ENCODE data around the gene KRT10. TPM values are rescaled to one million over a fixed set of nuclear protein-coding genes. Genes with fewer than 3 reads are reported as not detected.

Gene KRT10
- total RNA-seq, 1 donor from 2014 or later, result 27.1 TPM

DNA sequence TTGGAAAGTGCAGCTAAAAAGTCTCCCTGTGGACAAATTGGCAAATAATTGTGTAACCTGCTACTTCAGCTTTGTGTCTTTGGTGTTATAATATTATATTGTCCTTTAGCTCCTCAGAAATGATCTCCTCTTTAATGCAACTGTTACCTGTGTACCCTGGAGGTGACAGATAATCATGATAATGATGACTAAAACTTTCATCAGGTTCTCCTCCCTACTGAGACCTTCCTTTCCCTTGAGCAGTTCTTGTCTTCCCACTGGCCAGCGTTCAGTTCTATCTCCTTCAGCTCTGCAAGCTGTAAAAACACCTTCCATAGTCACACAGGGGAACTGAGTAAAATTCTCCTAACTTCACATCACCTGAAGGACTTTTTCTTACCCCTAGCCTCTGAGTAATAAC lies 29.9 kb upstream of the KRT10 start:
- H3K27ac Mint-ChIP-seq (ENCODE audit: unreplicated experiment), result no peak overlapping the region
- no peaks in the 10 kb centered on the region for H3K27me3 Mint-ChIP-seq (ENCODE audit: unreplicated experiment)
- H3K9me3 Mint-ChIP-seq (ENCODE audit: unreplicated experiment), result no peaks in the 10 kb centered on the region
- no peak overlapping the region for H3K4me3 Mint-ChIP-seq (ENCODE audit: unreplicated experiment)
- DNase-seq, result no peak
- no peaks in the 10 kb centered on the region for H3K36me3 Mint-ChIP-seq (ENCODE audit: unreplicated experiment)
- TF ChIP-seq CTCF (IDR thresholded peaks at IDR 0.05; ENCODE audit: partially characterized antibody, unreplicated experiment), result no peak
- H3K4me1 Mint-ChIP-seq (ENCODE audit: low read depth, unreplicated experiment), result no peaks in the 10 kb centered on the region

- no peaks in the 10 kb centered on the region for H3K36me3 Mint-ChIP-seq (ENCODE audit: unreplicated experiment)
- DNase-seq, result no peak
- no peaks in the 10 kb centered on the region for H3K9me3 Mint-ChIP-seq (ENCODE audit: unreplicated experiment)
- no peak overlapping the region for H3K27ac Mint-ChIP-seq (ENCODE audit: unreplicated experiment)
- H3K4me3 Mint-ChIP-seq (ENCODE audit: unreplicated experiment), result no peak overlapping the region
- no peak for TF ChIP-seq CTCF (IDR thresholded peaks at IDR 0.05; ENCODE audit: partially characterized antibody, unreplicated experiment)
- no peaks in the 10 kb centered on the region for H3K27me3 Mint-ChIP-seq (ENCODE audit: unreplicated experiment)
- H3K4me1 Mint-ChIP-seq (ENCODE audit: low read depth, unreplicated experiment), result no peaks in the 10 kb centered on the region
Measured at GRCh38 chr17:40850293-40850972, 28.0 kb upstream of the KRT10 start.

DNA sequence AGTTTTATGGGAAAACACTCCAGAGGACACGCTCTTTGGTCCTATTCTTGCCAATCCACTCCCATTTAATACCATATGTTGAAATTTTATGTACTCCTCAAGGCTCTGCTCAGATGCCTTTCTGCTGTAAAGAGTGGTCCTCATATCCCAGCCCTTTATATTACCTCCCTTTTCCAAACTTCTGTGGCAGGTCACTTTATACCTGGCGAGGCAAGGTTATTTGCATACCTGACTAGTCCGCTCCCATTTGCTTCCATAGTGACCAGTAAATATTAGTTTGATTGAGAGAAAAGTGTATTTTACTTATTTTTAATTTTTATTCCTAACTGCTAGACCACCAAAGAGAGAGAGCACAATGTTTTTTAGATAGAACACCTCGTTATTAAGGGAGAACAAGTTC lies 27.3 kb upstream of the KRT10 start:
- Mint-ChIP-seq H3K4me3 (ENCODE audit: unreplicated experiment) (no peak overlapping the region), H3K4me1 (ENCODE audit: low read depth, unreplicated experiment) (no peaks in the 10 kb centered on the region), H3K9me3 (ENCODE audit: unreplicated experiment) (no peaks in the 10 kb centered on the region), H3K27me3 (ENCODE audit: unreplicated experiment) (no peaks in the 10 kb centered on the region), H3K27ac (ENCODE audit: unreplicated experiment) (no peak overlapping the region), H3K36me3 (ENCODE audit: unreplicated experiment) (no peaks in the 10 kb centered on the region)
- no peak for DNase-seq
- TF ChIP-seq CTCF (IDR thresholded peaks at IDR 0.05; ENCODE audit: partially characterized antibody, unreplicated experiment), result no peak

DNA sequence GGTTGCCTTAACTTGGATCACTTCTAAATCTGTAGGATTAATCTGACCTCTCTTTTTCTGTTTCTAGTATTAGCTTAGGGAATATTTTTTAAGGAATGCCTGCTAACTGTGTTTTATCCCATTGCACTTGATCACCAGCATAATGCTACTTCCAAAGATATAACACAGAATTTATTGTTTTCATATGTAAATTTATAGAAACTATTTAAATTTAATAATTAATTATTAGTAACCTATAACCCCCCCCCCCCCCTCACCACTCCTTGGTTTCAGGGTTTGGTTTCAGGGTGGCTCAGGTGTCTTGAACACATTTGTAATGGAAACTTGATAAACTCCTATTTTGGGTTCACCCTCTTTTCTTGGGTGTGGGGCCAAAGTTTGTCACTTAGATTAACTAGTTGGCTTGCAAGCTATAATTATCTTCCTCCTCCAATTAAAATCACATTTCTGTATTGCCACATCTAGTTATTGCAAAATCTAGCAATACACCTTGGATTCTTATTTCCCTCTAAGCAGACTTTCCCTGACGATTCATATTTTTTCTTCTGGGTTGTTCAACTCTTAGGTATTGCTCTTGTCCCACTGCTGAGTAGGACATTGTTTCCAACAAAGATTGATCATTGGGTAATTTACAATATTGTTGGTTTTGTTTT lies 26.3 kb upstream of the KRT10 start:
- H3K4me3 Mint-ChIP-seq (ENCODE audit: unreplicated experiment), result no peak overlapping the region
- no peak overlapping the region for H3K27ac Mint-ChIP-seq (ENCODE audit: unreplicated experiment)
- DNase-seq, result no peak
- TF ChIP-seq CTCF (IDR thresholded peaks at IDR 0.05; ENCODE audit: partially characterized antibody, unreplicated experiment), result no peak
- no peaks in the 10 kb centered on the region for H3K36me3 Mint-ChIP-seq (ENCODE audit: unreplicated experiment)
- no peaks in the 10 kb centered on the region for H3K4me1 Mint-ChIP-seq (ENCODE audit: low read depth, unreplicated experiment)
- no peaks in the 10 kb centered on the region for H3K9me3 Mint-ChIP-seq (ENCODE audit: unreplicated experiment)
- no peaks in the 10 kb centered on the region for H3K27me3 Mint-ChIP-seq (ENCODE audit: unreplicated experiment)

DNA sequence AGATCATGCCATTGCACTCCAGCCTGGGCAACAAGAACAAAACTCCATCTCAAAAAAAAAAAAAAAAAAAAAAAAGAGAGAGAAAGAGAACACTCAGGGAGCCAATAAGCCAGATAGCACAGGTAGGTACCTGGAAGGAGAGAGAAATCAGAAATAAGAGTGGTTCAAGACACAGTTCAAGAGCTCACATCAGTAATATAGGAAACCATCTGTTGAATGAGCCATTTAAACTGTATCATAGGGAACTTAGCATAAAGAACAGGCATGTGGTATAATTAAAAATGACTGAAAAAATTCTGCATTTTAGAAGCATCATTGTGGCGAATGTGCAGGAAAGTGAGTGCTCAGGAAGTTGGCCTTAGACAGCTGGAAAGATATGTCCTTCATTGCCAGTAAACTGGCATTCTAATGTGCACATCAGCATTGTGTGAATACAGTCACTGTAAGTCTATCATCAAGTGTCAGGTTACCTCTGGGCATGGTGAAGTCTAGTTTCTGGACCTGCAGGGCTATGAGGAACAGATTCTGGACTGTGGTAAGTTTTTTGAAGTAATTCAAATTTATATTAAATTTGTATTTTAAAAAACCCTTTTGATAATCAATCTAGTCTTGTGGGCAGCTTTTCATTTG lies 24.2 kb upstream of the KRT10 start:
- Mint-ChIP-seq H3K9me3 (ENCODE audit: unreplicated experiment) (no peaks in the 10 kb centered on the region), H3K4me1 (ENCODE audit: low read depth, unreplicated experiment) (no peaks in the 10 kb centered on the region), H3K36me3 (ENCODE audit: unreplicated experiment) (no peaks in the 10 kb centered on the region), H3K27ac (ENCODE audit: unreplicated experiment) (no peak overlapping the region), H3K4me3 (ENCODE audit: unreplicated experiment) (no peak overlapping the region), H3K27me3 (ENCODE audit: unreplicated experiment) (no peaks in the 10 kb centered on the region)
- DNase-seq, result no peak
- no peak for TF ChIP-seq CTCF (IDR thresholded peaks at IDR 0.05; ENCODE audit: partially characterized antibody, unreplicated experiment)
